GM10266 (cell line): Measurements from ENCODE around the gene TECTB.

Experiments used
- DNase-seq: peaks from one replicate; pipeline ENCODE4 v3.0.0; 2012; ENCODE audit errors: extremely low spot score
- CTCF ChIP-seq: IDR thresholded peaks from 2 replicates; pipeline ENCODE4 v1.5.1; 2012; ENCODE audit warnings: mild to moderate bottlenecking, low read depth; ENCODE audit not compliant: control insufficient read depth, insufficient read depth; ENCODE audit errors: missing control alignments

Gene TECTB

DNA sequence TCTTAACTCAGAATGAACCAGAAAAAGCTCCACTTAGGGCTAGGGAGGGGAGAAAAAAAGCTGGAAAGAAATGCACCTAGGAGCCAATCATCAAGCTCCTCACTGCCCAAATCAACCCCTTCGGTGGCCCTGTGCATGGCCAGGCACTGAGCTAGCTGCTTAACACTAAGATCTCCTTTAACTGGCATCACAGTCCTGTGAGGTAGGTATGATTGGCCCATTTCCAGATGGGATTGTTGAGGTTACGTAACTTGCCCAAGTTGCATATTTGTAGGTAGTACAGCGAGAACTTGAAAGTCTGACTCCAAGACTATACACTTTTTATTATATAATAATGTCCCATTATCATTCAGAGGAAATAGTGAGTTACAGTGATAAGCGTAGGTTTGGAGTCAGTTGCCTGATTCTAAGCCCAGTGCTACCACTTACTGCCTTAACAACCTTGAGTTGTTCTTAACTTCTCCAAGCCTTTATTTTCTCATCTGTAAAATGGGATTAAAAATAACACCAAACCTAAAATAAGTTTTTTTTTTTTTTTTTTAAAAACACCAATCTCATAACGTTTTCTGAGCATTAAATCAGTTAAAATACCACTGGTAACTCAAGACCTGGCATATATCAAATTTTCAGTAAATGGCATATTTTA is 53.5 kb downstream of the TECTB start:
- no peak for DNase-seq
- no peak for TF ChIP-seq CTCF

GRCh38 chr10:112338957-112339356 is 55.8 kb downstream of the TECTB start:
- TF ChIP-seq CTCF = no peak
- DNase-seq = no peak

DNA sequence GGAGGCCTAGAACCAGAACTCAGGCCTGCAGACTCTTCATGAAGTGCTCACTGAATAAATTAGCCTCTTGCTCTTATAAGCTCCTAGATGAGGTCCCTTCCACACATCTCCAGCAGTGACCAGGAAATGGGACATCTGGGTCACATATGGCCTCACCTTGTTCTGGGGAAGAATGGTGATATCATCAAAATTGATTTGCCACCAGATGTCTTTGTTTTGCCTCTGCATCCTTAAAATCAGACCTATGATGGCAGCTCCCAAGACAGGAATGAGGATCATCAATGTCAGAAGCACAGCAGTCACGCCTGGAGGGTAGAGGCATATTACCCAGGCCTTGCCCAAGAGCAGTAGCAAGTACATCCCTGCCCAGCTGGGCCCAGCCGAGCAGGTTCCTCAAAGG is 57.4 kb downstream of the TECTB start:
- DNase-seq = no peak
- TF ChIP-seq CTCF = no peak

DNA sequence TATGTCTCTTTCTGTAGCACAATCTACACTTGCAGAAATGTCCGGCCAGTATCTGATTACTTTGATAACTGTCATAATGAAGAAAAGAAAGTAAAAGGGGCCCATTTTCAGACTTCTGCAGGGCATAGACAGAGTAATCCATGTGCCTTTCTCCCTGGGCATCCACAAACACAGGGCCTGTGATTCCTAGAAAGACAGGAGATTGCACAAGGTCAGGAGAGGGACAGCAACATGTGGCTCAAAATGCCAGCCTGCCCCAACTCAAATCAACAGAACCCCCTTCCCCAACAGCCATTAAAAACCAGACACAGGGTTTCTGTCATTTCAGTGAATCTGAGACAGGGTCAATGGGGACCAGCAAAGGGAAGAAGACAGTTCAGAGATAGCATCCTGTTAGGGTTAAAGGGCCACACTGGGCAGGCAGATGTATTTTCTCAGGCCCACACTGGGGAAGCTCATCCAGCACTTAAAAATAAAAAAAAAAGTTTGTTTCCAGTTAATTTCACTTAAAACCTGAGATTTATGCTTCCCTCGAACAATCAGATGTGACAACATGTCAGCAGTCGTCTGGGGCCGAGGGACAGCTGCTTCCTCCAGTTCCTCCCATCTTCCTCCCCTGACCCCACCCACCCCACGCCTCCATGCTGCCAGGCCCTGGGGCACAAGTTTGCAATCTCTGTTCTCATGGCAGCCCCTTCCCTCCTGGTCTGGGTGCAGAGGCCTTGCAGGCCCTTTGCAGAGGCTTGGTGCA is 60.0 kb downstream of the TECTB start:
- no peak for TF ChIP-seq CTCF
- DNase-seq = no peak

DNA sequence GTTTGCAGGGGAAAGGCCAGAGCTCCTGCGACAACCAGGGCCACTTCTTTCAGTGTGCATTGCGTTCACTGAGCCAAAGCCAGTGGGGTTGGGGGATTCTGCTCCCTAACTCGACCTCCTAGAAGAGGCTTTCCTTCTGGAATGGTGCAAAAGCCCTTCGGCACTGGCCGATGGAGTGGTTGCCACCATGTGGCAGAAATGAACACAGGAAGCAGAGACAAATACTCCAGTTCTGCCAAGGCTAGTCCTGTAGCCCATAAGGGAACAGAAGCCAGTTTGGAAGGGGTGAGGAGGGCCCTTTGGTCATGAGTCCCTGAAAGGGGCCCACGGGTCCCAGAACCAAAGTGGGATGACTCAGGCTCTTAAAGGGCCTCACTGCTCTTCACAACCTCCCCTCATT is 61.1 kb downstream of the TECTB start:
- TF ChIP-seq CTCF = no peak
- no peak for DNase-seq

- no peak for DNase-seq
- no peak for TF ChIP-seq CTCF
Observed at GRCh38 chr10:112345202-112345601, 62.0 kb downstream of the TECTB start.

GRCh38 chr10:112345743-112346142 is 62.5 kb downstream of the TECTB start:
- no peak for DNase-seq
- no peak for TF ChIP-seq CTCF
